Endothelial cell of umbilical vein (primary cell): ENCODE measurements around the gene SH3D19. TPM values are rescaled to one million over a fixed set of nuclear protein-coding genes. Genes with fewer than 3 reads are reported as not detected.

Source experiments
- BruUV-seq: library from RNA; stranded (reverse); fragments of 400-500 nt; replicated peaks from 2 replicates; lab custom pipeline; 2021; lab: Mats Ljungman, UMichigan
- CTCF ChIA-PET: fragments of 300-600, 350-600 bp; sonication (Branson Sonifier 250); formaldehyde crosslinking; loops from one replicate; lab custom pipeline; 2021; ENCODE audit warnings: antibody characterized with exemption, inconsistent platforms; lab: Charles Lee
- POLR2A ChIA-PET: fragments of 300-600, 350-600 bp; sonication (Branson Sonifier 250); formaldehyde crosslinking; loops from one replicate; lab custom pipeline; 2021; ENCODE audit warnings: antibody characterized with exemption, inconsistent platforms; lab: Charles Lee
- DNase-seq: peaks from one replicate; pipeline ENCODE4 v3.0.0-alpha.2; 2011; ENCODE audit warnings: low read depth, low spot score
- FAIRE-seq: peaks from 2 replicates; lab custom pipeline; 2011; peaks lifted over from hg19 to GRCh38; lab: Jason Lieb, UNC
- H2AFZ ChIP-seq: 2 replicates; pipeline ENCODE4 v1.6.0; 2012; ENCODE audit warnings: low read depth, low read length, control low read depth, inconsistent platforms
- H3K27ac ChIP-seq: 2 replicates; pipeline ENCODE4 v1.5.1; 2011; ENCODE audit warnings: low read depth, mild to moderate bottlenecking, control low read depth, low read length, moderate library complexity; ENCODE audit not compliant: insufficient read depth
- H3K27me3 ChIP-seq, 2 experiments: 2 replicates each; pipeline versions ENCODE4 v1.6.0 to v1.6.1; 2011; ENCODE audit warnings: low read length in 2 of 2, mixed read lengths in 1 of 2; ENCODE audit not compliant: control insufficient read depth in 2 of 2, insufficient read depth in 2 of 2
- H3K36me3 ChIP-seq, 2 experiments: 2 replicates in 1 of 2; 3 replicates in 1 of 2; pipeline ENCODE4 v1.5.1; 2011; ENCODE audit warnings: low read length in 2 of 2, mild to moderate bottlenecking in 1 of 2, moderate library complexity in 1 of 2; ENCODE audit not compliant: control insufficient read depth in 2 of 2, insufficient read depth in 2 of 2; ENCODE audit errors: extremely low read depth in 1 of 2
- H3K4me1 ChIP-seq: 3 replicates; pipeline ENCODE4 v1.5.1; 2011; ENCODE audit warnings: mild to moderate bottlenecking, low read length; ENCODE audit not compliant: control insufficient read depth, insufficient read depth; ENCODE audit errors: extremely low read depth
- H3K4me2 ChIP-seq: 2 replicates; pipeline ENCODE4 v1.6.1; 2011; ENCODE audit warnings: low read length, control low read depth, mixed read lengths; ENCODE audit not compliant: insufficient read depth
- H3K4me3 ChIP-seq, 3 experiments: fragments of 200-600 bp in 1 of 3; sonication (generic), shearing (Covaris generic) in 1 of 3; replicated peaks in 1 of 3; 2 replicates each; pipeline ENCODE4 v1.5.1; 2011 to 2016; ENCODE audit warnings: control low read depth in 3 of 3, low read length in 3 of 3, mild to moderate bottlenecking in 2 of 3, inconsistent platforms in 1 of 3, low read depth in 1 of 3, moderate library complexity in 1 of 3; ENCODE audit not compliant: insufficient read depth in 1 of 3
- H3K79me2 ChIP-seq: 2 replicates; pipeline ENCODE4 v1.6.0; 2012; ENCODE audit warnings: low read length, inconsistent platforms; ENCODE audit not compliant: control insufficient read depth, insufficient read depth
- H3K9ac ChIP-seq: replicated peaks from 2 replicates; pipeline ENCODE3; 2011; ENCODE audit warnings: low read length, control low read depth; ENCODE audit not compliant: insufficient read depth; ENCODE audit errors: extremely low read depth
- H3K9me1 ChIP-seq: replicated peaks from 3 replicates; pipeline ENCODE4 v1.6.0; 2011; ENCODE audit warnings: mild to moderate bottlenecking, low read length; ENCODE audit not compliant: control insufficient read depth, insufficient read depth; ENCODE audit errors: extremely low read depth
- H3K9me3 ChIP-seq: replicated peaks from 2 replicates; pipeline ENCODE4 v1.5.1; 2012; ENCODE audit warnings: low read length, inconsistent platforms; ENCODE audit not compliant: control insufficient read depth, insufficient read depth
- H4K20me1 ChIP-seq: replicated peaks from 2 replicates; pipeline ENCODE3; 2011; ENCODE audit warnings: mild to moderate bottlenecking, low read length; ENCODE audit not compliant: control insufficient read depth, insufficient read depth; ENCODE audit errors: extremely low read depth
- CTCF ChIP-seq, 2 donors: IDR thresholded peaks; 1 replicate in 1 of 2; 2 replicates in 1 of 2; pipeline ENCODE4 v1.5.1; 2011; ENCODE audit warnings: low read length in 2 of 2, mild to moderate bottlenecking in 2 of 2, moderate library complexity in 2 of 2, control low read depth in 1 of 2, inconsistent platforms in 1 of 2, low read depth in 1 of 2; ENCODE audit not compliant: insufficient read depth in 1 of 2; ENCODE audit errors: extremely low read depth in 1 of 2
- FOS ChIP-seq: IDR thresholded peaks from 2 replicates; pipeline ENCODE4 v1.6.1; 2011; ENCODE audit warnings: mild to moderate bottlenecking, low read length, moderate library complexity, borderline replicate concordance; ENCODE audit not compliant: insufficient read depth
- GATA2 ChIP-seq: IDR thresholded peaks from 2 replicates; pipeline ENCODE4 v1.7.0; 2011; ENCODE audit warnings: low read depth, mild to moderate bottlenecking, moderate library complexity, mixed read lengths, low read length; ENCODE audit not compliant: insufficient read length, insufficient read depth
- JUN ChIP-seq: IDR thresholded peaks from 2 replicates; pipeline ENCODE4 v1.6.1; 2011; ENCODE audit warnings: borderline replicate concordance, low read depth; ENCODE audit not compliant: insufficient read length, insufficient read depth
- MAX ChIP-seq: IDR thresholded peaks from 2 replicates; pipeline ENCODE4 v1.6.1; 2011; ENCODE audit not compliant: insufficient read depth, insufficient read length
- MYC ChIP-seq: IDR thresholded peaks from one replicate; pipeline ENCODE4 v1.6.1; 2011; ENCODE audit warnings: mild to moderate bottlenecking, low read depth, low read length
- POLR2A ChIP-seq: IDR thresholded peaks from 2 replicates; pipeline ENCODE4 v1.6.1; 2012; ENCODE audit warnings: low read depth, mild to moderate bottlenecking, control low read depth, low read length
- POLR2AphosphoS5 ChIP-seq: IDR thresholded peaks from 2 replicates; pipeline ENCODE4 v1.6.1; 2012; ENCODE audit warnings: low read depth, mild to moderate bottlenecking, control low read depth, low read length, moderate library complexity; ENCODE audit not compliant: insufficient read depth
- dilution Hi-C: fragments of 300-500 bp; cut with MboI; formaldehyde crosslinking; loops from one replicate; pipeline ENCODE4 v1.15.0; 2019; ENCODE audit warnings: low sequenced_read_pairs; ENCODE audit not compliant: extremely low pct_ligation_motif_present
- intact Hi-C: fragments of 100-400 bp; cut with micrococcal nuclease; formaldehyde crosslinking; loops from one replicate; pipeline ENCODE4 v1.10.0; 2022
- polyA plus RNA-seq, 4 experiments: library from polyadenylated mRNA; depleted of rRNA in 3 of 4; stranded (reverse) in 3 of 4; unstranded in 1 of 4; fragments of >200 nt; gene quantifications; 2 replicates each; pipeline versions ENCODE4 v1.2.1 to v1.2.3, GENCODE V29; 2011 to 2012; ENCODE audit warnings: missing spikeins in 1 of 4
- total RNA-seq: library from RNA; stranded (reverse); gene quantifications from 2 replicates; pipeline ENCODE4 v1.2.3, GENCODE V29; 2021

SH3D19 gene
- total and polyA plus RNA-seq, 2 donors (not counting 3 experiments of a cell fraction or from before 2014, with no cell fraction given) = 37.5 to 92.8 TPM

GRCh38 chr4:151227172-151227571 lies 98.2 kb downstream of the SH3D19 start:
- CTCF ChIA-PET = interaction anchor here (0.8 to 2.1 kb wide), 6 partner anchors 9 to 377 kb away, joined by 3 to 6 read pairs (median 4); partner anchors contain the start of gene SH3D19
- peak; percentile 27 for DNase-seq
- H3K36me3 ChIP-seq = no peaks in the 10 kb centered on the region
- H3K9ac ChIP-seq = peak overlapping the region; percentile 91
- H3K9me3 ChIP-seq = no peaks in the 10 kb centered on the region
- H3K79me2 ChIP-seq = peaks cover 8% of the 10 kb centered on the region
- H3K9me1 ChIP-seq = no peaks in the 10 kb centered on the region
- TSS peak; percentile 48 for BruUV-seq
- dilution Hi-C loops (no loop called here), intact Hi-C loops (loop anchor here (1.0 to 5.0 kb wide), 4 partner anchors 12 to 135 kb away; no protein-coding TSS in a partner anchor)
- no peak for FAIRE-seq
- H3K4me3 ChIP-seq = peak overlapping the region; percentile 22 to 79 (median 38)
- POLR2A ChIA-PET = interaction anchor here (0.6 kb wide), 1 partner anchor 13 kb away, joined by 3 read pairs; no protein-coding TSS in a partner anchor
- TF ChIP-seq GATA2 = no peak
- TF ChIP-seq POLR2A = no peak
- TF ChIP-seq MAX = no peak
- no peak for TF ChIP-seq POLR2AphosphoS5
- TF ChIP-seq JUN = no peak
- no peak for TF ChIP-seq MYC
- no peak for TF ChIP-seq CTCF (IDR thresholded peaks at IDR 0.05; ENCODE audit: extremely low read depth in 1 of 2, insufficient read depth in 1 of 2, low read depth in 1 of 2, low read length in 2 of 2)
- TF ChIP-seq FOS = no peak
- peak overlapping the region; percentile 80 for H3K27ac ChIP-seq
- peaks cover 33% of the 10 kb centered on the region for H3K4me1 ChIP-seq
- H2AFZ ChIP-seq = no peak overlapping the region
- no peaks in the 10 kb centered on the region for H3K27me3 ChIP-seq
- H4K20me1 ChIP-seq = no peaks in the 10 kb centered on the region
- H3K4me2 ChIP-seq = peak overlapping the region; percentile 93
